HCT116 (cell line): ENCODE data around the gene TREML1.

Experiments
- CEBPB ChIP-seq: IDR thresholded peaks from 2 replicates; pipeline ENCODE4 v1.6.1; 2012; ENCODE audit warnings: low read depth
- EGR1 ChIP-seq: IDR thresholded peaks from 2 replicates; pipeline ENCODE4 v1.6.1; 2012; ENCODE audit warnings: low read depth
- EZH2 ChIP-seq: fragments of 200-600 bp; sonication (generic); IDR thresholded peaks from 2 replicates; pipeline ENCODE4 v1.6.1; 2017; ENCODE audit warnings: antibody characterized with exemption, mixed run types
- JUND ChIP-seq: IDR thresholded peaks from 2 replicates; pipeline ENCODE4 v1.6.1; 2012
- POLR2A ChIP-seq: IDR thresholded peaks from 2 replicates; pipeline ENCODE4 v1.7.0; 2011; ENCODE audit warnings: borderline replicate concordance; ENCODE audit not compliant: insufficient read depth, insufficient read length; ENCODE audit errors: extremely low read depth
- POLR2AphosphoS5 ChIP-seq: IDR thresholded peaks from 2 replicates; pipeline ENCODE4 v1.6.1; 2011; ENCODE audit warnings: mild to moderate bottlenecking, low read depth, low read length, moderate library complexity
- RAD21 ChIP-seq: IDR thresholded peaks from 2 replicates; pipeline ENCODE4 v1.6.1; 2012; ENCODE audit warnings: low read depth, mild to moderate bottlenecking
- SP1 ChIP-seq: IDR thresholded peaks from 2 replicates; pipeline ENCODE4 v1.6.1; 2012; ENCODE audit warnings: low read depth
- SRF ChIP-seq: IDR thresholded peaks from 2 replicates; pipeline ENCODE4 v1.6.1; 2012; ENCODE audit warnings: low read depth
- ZFX ChIP-seq: fragments of 450-650 bp; IDR thresholded peaks from 2 replicates; pipeline ENCODE4 v1.6.1; 2017
- ZNF274 ChIP-seq: fragments of 200-500 bp; sonication (Bioruptor generic); IDR thresholded peaks from 2 replicates; pipeline ENCODE4 v1.6.1; 2014; ENCODE audit warnings: mild to moderate bottlenecking, low read depth, low read length, inconsistent platforms
- TF ChIP-seq, protein P1 (sequence below), 3 experiments: fragments of 200-600 bp in 1 of 3; sonication (generic) in 1 of 3; IDR thresholded peaks in 2 of 3; conservative IDR thresholded peaks in 1 of 3; 2 replicates each; pipeline ENCODE4 v1.5.1; 2012 to 2017; ENCODE audit warnings: low read depth in 2 of 3, low read length in 2 of 3, antibody characterized with exemption in 1 of 3, borderline replicate concordance in 1 of 3, control low read depth in 1 of 3, mild to moderate bottlenecking in 1 of 3, mixed read lengths in 1 of 3, mixed run types in 1 of 3, moderate library complexity in 1 of 3; ENCODE audit not compliant: insufficient read depth in 1 of 3
- TF ChIP-seq, protein P2 (sequence below): IDR thresholded peaks from 2 replicates; pipeline ENCODE4 v1.6.1; 2012; ENCODE audit warnings: low read depth
- TF ChIP-seq, protein P3 (sequence below): IDR thresholded peaks from 2 replicates; pipeline ENCODE4 v1.6.1; 2012

DNA sequence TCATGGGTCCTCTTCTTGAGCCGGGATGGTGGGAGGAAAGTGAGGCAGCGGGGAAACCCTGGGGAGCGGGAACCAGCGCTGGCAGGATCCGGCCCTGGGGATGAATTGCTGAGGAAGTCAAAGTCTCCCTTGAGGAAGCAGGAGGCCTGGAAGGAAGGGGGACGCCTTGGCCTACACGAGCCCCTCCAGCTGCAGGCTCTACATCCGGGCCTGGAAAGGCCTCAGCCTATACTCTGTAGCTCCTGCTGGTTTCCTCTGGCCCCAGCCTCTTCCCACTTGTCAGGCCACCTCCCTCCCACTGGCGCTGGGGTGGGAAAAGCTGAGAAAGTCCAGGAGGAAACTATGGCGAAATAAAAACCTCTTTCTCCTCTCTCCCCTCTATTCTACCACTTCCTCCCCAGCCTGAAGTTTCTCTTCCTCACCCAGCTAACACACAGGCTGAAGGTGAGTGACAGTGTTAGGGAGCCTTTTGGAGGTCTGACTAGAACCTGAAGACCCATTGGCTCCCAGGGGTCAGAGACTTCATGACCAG lies 31.9 kb upstream of the TREML1 start:
- TF ChIP-seq, protein P1, sequence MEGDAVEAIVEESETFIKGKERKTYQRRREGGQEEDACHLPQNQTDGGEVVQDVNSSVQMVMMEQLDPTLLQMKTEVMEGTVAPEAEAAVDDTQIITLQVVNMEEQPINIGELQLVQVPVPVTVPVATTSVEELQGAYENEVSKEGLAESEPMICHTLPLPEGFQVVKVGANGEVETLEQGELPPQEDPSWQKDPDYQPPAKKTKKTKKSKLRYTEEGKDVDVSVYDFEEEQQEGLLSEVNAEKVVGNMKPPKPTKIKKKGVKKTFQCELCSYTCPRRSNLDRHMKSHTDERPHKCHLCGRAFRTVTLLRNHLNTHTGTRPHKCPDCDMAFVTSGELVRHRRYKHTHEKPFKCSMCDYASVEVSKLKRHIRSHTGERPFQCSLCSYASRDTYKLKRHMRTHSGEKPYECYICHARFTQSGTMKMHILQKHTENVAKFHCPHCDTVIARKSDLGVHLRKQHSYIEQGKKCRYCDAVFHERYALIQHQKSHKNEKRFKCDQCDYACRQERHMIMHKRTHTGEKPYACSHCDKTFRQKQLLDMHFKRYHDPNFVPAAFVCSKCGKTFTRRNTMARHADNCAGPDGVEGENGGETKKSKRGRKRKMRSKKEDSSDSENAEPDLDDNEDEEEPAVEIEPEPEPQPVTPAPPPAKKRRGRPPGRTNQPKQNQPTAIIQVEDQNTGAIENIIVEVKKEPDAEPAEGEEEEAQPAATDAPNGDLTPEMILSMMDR (IDR thresholded peaks at IDR 0.05 in 2 of 3, conservative IDR thresholded peaks at IDR 0.05 in 1 of 3; ENCODE audit: borderline replicate concordance in 1 of 3, insufficient read depth in 1 of 3, low read depth in 2 of 3, low read length in 2 of 3), result no peak
- no peak for TF ChIP-seq ZFX
- no peak for TF ChIP-seq SRF
- TF ChIP-seq, protein P2, sequence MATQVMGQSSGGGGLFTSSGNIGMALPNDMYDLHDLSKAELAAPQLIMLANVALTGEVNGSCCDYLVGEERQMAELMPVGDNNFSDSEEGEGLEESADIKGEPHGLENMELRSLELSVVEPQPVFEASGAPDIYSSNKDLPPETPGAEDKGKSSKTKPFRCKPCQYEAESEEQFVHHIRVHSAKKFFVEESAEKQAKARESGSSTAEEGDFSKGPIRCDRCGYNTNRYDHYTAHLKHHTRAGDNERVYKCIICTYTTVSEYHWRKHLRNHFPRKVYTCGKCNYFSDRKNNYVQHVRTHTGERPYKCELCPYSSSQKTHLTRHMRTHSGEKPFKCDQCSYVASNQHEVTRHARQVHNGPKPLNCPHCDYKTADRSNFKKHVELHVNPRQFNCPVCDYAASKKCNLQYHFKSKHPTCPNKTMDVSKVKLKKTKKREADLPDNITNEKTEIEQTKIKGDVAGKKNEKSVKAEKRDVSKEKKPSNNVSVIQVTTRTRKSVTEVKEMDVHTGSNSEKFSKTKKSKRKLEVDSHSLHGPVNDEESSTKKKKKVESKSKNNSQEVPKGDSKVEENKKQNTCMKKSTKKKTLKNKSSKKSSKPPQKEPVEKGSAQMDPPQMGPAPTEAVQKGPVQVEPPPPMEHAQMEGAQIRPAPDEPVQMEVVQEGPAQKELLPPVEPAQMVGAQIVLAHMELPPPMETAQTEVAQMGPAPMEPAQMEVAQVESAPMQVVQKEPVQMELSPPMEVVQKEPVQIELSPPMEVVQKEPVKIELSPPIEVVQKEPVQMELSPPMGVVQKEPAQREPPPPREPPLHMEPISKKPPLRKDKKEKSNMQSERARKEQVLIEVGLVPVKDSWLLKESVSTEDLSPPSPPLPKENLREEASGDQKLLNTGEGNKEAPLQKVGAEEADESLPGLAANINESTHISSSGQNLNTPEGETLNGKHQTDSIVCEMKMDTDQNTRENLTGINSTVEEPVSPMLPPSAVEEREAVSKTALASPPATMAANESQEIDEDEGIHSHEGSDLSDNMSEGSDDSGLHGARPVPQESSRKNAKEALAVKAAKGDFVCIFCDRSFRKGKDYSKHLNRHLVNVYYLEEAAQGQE, result no peak
- TF ChIP-seq ZNF274, result no peak
- TF ChIP-seq POLR2A, result no peak
- TF ChIP-seq EGR1, result no peak
- no peak for TF ChIP-seq POLR2AphosphoS5
- TF ChIP-seq JUND, result no peak
- TF ChIP-seq RAD21, result no peak
- TF ChIP-seq EZH2, result no peak
- TF ChIP-seq SP1, result no peak
- TF ChIP-seq CEBPB, result no peak
- TF ChIP-seq, protein P3, sequence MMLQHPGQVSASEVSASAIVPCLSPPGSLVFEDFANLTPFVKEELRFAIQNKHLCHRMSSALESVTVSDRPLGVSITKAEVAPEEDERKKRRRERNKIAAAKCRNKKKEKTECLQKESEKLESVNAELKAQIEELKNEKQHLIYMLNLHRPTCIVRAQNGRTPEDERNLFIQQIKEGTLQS, result no peak
